Measurements from ENCODE around the gene CMIP.

CMIP gene

GRCh38 chr16:81668243-81669097, 223.9 kb downstream of the CMIP start:
- no peak for DNase-seq
- no peak for TF ChIP-seq CTCF (IDR thresholded peaks at IDR 0.05; ENCODE audit: low read depth, low read length, missing control alignments)

GRCh38 chr16:81669473-81670350, 225.1 kb downstream of the CMIP start:
- Histone ChIP-seq H3K27me3 (replicated peaks) (no peaks in the 10 kb centered on the region), H3K27ac (no peak overlapping the region), H3K4me3 (ENCODE audit: low read depth, low read length) (no peak overlapping the region), H3K36me3 (replicated peaks) (peaks cover 16% of the 10 kb centered on the region)
- no peak for TF ChIP-seq CTCF (IDR thresholded peaks at IDR 0.05; ENCODE audit: low read depth, low read length, missing control alignments)
- no peak for DNase-seq
- in situ Hi-C loops (cut with HindIII; ENCODE audit: low pct_ligation_motif_present, low sequenced_read_pairs), result no loop called here

More at GRCh38 chr16:81668243-81669097, 223.9 kb downstream of the CMIP start:
- in situ Hi-C loops (cut with HindIII; ENCODE audit: low pct_ligation_motif_present, low sequenced_read_pairs), result no loop called here
- Histone ChIP-seq H3K4me3 (ENCODE audit: low read depth, low read length) (no peak overlapping the region), H3K36me3 (replicated peaks) (peaks cover 22% of the 10 kb centered on the region), H3K27me3 (replicated peaks) (no peaks in the 10 kb centered on the region), H3K27ac (no peak overlapping the region)

- no peak overlapping the region for H3K27ac ChIP-seq
Observed at GRCh38 chr16:81671738-81672597, 227.4 kb downstream of the CMIP start.

DNA sequence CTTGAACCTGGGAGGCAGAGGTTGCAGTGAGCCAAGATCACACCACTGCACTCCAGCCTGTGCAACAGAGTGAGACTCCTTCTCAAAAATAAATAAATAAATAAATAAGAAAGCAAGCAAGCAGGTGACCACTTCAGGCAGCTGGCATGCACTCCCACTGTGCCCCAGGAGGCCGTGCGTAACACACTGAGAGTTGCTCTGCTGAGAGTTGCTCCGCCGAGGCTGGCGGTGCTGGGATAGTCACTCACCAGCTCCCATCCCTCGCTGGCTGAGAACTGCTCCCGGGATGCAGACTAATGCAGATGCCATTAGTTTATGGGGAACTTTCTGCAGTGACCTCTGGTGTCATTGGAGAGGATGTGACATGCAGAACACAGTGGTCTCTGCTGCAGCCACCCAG, 228.8 kb downstream of the CMIP start:
- in situ Hi-C loops (cut with HindIII; ENCODE audit: low pct_ligation_motif_present, low sequenced_read_pairs), result no loop called here
- H3K36me3 ChIP-seq (replicated peaks), result peaks cover 18% of the 10 kb centered on the region
- DNase-seq, result no peak
- no peak for TF ChIP-seq CTCF (IDR thresholded peaks at IDR 0.05; ENCODE audit: low read depth, low read length, missing control alignments)
- H3K27me3 ChIP-seq (replicated peaks), result no peaks in the 10 kb centered on the region
- H3K27ac ChIP-seq, result no peak overlapping the region
- no peak overlapping the region for H3K4me3 ChIP-seq (ENCODE audit: low read depth, low read length)

More at GRCh38 chr16:81671738-81672597, 227.4 kb downstream of the CMIP start:
- DNase-seq, result no peak
- TF ChIP-seq CTCF (IDR thresholded peaks at IDR 0.05; ENCODE audit: low read depth, low read length, missing control alignments), result no peak
- Histone ChIP-seq H3K27me3 (replicated peaks) (no peaks in the 10 kb centered on the region), H3K36me3 (replicated peaks) (peaks cover 15% of the 10 kb centered on the region), H3K4me3 (ENCODE audit: low read depth, low read length) (no peak overlapping the region)
- in situ Hi-C loops (cut with HindIII; ENCODE audit: low pct_ligation_motif_present, low sequenced_read_pairs), result no loop called here

- in situ Hi-C loops (cut with HindIII; ENCODE audit: low pct_ligation_motif_present, low sequenced_read_pairs), result no loop called here
- Histone ChIP-seq H3K36me3 (replicated peaks) (peaks cover 21% of the 10 kb centered on the region), H3K27ac (no peak overlapping the region), H3K27me3 (replicated peaks) (no peaks in the 10 kb centered on the region), H3K4me3 (ENCODE audit: low read depth, low read length) (no peak overlapping the region)
- TF ChIP-seq CTCF (IDR thresholded peaks at IDR 0.05; ENCODE audit: low read depth, low read length, missing control alignments), result no peak
- DNase-seq, result no peak
Observed at GRCh38 chr16:81675662-81676061, 231.1 kb downstream of the CMIP start.
